Stimulated activated CD8-positive, alpha-beta memory T cell treated with anti-CD3 and anti-CD28 coated beads, Interleukin-12 subunit alpha, Interleukin-12 subunit beta, amount 100 ng/mL, for 4 hours (primary cell): ENCODE results near the gene HLA-DOA.

Experiments
- DNase-seq: peaks from one replicate; pipeline ENCODE4 v3.0.0-alpha.2; 2020; ENCODE audit warnings: low read depth

Gene HLA-DOA

GRCh38 chr6:33008944-33009861 lies at the start of gene HLA-DOA:
Gene HLA-DOA (minus strand): TSS chr6:33009591.
- no peak for DNase-seq

- no peak for DNase-seq
Observed at GRCh38 chr6:33057222-33058150, 48.1 kb upstream of the HLA-DOA start.

DNA sequence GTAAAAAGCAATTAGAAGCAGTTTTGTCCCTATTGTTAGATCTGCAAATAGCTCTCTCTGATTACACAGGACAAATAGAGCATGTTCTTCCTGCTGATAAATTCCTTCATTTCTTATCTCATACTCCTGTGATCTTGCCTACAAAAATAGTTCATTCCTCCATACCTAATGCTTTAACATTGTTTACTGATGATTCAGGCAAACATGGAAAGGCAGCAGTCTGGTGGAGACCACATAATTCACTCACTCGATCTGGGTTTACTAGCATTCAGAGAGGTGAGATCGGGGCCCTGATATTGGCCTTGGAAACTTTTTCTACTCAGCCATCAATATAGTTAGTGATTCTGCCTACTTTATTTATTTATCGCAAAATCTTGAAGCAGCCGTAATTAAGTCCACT lies 43.8 kb upstream of the HLA-DOA start:
- no peak for DNase-seq

DNA sequence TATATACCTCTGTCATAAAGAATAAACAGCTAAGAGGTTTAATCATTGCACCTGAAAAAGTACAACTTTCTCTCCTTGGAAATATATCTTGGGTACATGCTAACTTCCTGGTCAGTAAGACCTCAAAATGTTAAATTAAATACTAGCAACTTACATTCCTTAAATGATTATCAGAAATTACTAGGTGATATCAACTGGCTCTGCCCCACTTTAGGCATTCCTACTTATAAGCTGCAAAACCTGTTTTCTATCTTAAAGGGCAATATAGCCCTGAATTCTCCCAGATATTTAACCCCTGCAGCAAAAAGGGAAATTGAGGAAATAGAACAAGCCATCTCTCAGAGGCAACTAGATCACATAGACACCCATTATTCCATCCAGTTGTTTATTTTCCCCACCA lies 43.2 kb upstream of the HLA-DOA start:
- no peak for DNase-seq

- DNase-seq = no peak
Observed at GRCh38 chr6:33050014-33050810, 40.8 kb upstream of the HLA-DOA start.

- no peak for DNase-seq
Observed at GRCh38 chr6:33049323-33050013, 40.1 kb upstream of the HLA-DOA start.

DNA sequence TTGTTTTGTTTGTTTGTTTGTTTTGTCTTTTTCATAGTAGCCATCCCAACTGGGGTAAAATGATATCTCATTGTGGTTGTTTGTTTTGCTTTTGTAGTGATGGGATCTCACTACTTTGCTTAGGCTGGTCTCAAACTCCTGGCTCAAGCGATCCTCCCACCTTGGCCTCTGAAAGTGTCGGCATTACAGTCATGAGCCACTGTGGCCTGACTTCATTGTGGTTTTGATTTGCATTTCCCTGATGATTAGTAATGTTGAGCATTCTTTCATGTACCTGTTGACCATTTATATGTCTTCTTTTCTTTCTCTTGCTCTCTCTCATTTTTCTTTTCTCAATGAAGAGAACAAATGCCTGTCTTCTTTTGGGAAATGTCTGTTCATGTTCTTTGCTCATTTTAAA lies 30.8 kb upstream of the HLA-DOA start:
- DNase-seq = no peak

GRCh38 chr6:33036535-33036934 lies 27.1 kb upstream of the HLA-DOA start:
- DNase-seq = no peak

- no peak for DNase-seq
Observed at GRCh38 chr6:33034554-33034953, 25.2 kb upstream of the HLA-DOA start.

DNA sequence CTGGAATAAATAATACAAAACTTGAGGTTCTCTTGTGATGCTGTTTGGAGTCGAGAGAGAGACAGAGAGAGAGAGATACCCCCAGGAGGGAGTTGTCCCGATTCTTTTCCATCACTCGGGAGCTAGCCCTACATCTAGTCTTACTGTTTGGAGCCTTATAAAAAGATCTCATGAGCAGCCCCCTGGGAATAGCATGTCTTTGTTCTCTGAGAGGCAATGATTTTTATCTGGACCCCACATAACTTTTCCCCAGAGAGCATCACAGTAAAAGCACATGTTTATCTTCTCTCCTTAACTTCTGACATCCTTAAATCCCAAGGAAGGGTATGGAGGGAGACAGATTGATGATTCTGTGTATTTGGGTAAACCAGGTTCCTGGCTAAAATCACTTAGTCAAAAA lies 20.9 kb upstream of the HLA-DOA start:
- DNase-seq = no peak

GRCh38 chr6:33029328-33030184 lies 20.2 kb upstream of the HLA-DOA start:
- no peak for DNase-seq

DNA sequence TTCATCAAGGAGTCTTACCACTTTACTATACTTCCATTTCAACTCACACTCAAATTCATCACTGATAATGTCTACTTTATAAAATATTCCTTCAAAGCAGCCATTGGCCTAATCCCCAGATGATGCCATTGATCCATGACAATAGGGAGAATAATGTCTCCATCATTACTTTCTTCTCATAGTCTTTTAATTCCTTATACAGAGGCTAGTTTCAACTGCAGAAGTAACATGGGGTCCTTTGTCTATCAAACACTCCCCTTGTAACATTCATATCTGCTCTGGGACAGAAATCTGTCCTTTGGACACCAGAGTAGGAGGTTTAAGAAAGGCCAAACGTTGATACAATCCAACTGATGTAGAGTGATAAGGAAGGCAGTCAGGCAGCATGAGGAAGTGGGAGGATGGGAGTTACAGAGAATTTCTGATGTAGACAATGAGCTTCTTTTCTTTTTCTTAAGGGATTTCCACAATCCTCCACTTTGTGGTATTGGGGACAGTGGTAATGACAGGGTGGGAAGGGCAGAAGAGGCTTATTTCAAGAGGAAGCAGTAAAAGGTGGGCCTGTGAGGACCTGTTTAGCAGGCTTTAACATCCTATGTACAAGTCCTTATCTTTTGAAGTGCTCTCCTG lies 18.9 kb upstream of the HLA-DOA start:
- no peak for DNase-seq

GRCh38 chr6:33024521-33024920 lies 15.1 kb upstream of the HLA-DOA start:
- DNase-seq = no peak

GRCh38 chr6:33023536-33023935 lies 14.1 kb upstream of the HLA-DOA start:
- no peak for DNase-seq

GRCh38 chr6:33021917-33022316 lies 12.5 kb upstream of the HLA-DOA start:
- no peak for DNase-seq

DNA sequence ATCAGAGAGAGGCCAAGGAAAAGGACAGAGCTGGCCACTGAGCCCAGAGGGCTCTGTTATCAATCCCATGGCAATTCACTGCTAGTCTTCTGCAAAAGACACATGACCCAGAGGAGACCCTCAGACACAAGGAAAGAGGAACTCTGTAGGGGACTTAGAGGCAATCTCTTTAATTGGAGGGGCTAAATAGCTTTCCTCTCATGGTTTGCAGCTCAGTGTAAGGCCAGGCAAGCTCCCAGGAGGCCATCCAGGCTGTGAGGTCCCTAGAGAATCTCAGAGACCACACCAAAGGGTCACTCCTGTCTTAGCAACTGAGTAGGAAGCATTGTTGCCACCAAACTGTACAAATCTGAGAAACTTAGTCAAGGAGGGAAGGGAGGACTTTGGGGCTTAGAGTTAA lies 10.0 kb upstream of the HLA-DOA start:
- DNase-seq = no peak

DNA sequence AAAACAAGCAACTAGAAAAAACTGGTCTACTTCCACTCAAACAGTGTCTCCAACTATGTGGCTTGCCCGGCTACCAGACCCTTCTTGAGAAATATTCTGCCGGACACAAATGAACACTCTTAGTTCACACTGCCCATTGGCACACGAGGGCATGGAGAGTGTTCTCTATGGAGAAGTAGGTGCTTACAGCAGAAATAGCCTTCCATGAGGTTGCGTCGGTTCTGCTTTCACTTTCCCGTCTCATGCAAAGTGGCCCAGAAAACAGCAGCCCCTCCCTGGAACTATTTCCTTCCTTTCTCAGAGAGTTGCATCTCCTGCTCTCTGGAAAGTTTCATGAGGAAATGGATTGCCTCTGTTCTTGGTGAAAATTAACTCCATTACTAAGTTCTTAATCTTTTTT lies 9.5 kb upstream of the HLA-DOA start:
- DNase-seq = no peak

- DNase-seq = no peak
Observed at GRCh38 chr6:33018418-33018817, 9.0 kb upstream of the HLA-DOA start.

DNA sequence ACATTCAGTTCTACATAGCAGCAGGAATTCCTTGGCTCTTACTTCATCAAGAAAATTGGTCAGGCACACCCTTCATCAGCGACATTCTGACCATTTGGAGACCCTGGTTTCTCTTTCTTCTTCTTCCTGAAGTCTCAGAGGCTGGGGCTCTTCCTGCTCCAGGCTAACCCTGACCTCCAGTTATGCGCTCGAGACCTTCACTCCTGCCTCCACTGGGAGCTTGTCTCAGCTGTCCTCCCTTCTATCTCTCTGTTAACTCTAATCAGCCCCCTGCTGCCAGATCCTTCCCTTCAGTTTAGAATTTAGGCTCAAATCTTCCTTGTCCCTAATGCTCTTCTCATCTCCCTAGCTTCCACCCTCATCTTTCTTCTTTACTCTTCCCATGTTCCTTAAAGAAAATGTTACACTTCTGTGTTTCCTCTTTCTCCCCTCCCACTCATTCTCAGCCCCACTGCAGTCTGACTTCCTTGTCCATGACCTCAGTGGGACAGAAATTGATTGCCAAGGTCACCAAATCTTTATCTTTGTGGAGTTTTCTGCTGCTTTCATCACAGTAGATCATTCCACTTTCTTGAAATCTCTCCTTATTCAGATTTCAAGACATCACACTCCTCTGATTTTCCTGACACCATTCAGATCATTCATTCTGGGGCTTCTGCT lies 8.4 kb upstream of the HLA-DOA start:
- no peak for DNase-seq
